Smooth muscle cell (in vitro differentiated cells): ENCODE results near the gene AFF3. TPM values are rescaled to one million over a fixed set of nuclear protein-coding genes. Genes with fewer than 3 reads are reported as not detected.
A peak's percentile ranks its signal among the peaks of the same experiment; 100 is the strongest.
"Not testable (repeated sequence)": the region's sequence is repeated elsewhere in the genome, so short reads cannot be mapped to it uniquely, and the experiment has no call there.

Experiments
- DNase-seq: peaks from one replicate; lab custom pipeline; 2025; ENCODE audit not compliant: unreplicated experiment; lab: John Stamatoyannopoulos, UW
- H2AFZ ChIP-seq: fragments of 200-600 bp; sonication (generic); 2 replicates; pipeline ENCODE4 v1.6.0; 2016; ENCODE audit warnings: antibody characterized with exemption, low read depth, mild to moderate bottlenecking
- H3F3A ChIP-seq: fragments of 200-600 bp; sonication (generic); 2 replicates; pipeline ENCODE4 v1.6.0; 2017; ENCODE audit warnings: antibody characterized with exemption, low read depth
- H3K27ac ChIP-seq: fragments of 200-600 bp; sonication (generic); 2 replicates; pipeline ENCODE4 v1.5.1; 2016; ENCODE audit warnings: low read depth, mild to moderate bottlenecking
- H3K27me3 ChIP-seq: fragments of 200-600 bp; sonication (generic); 2 replicates; pipeline ENCODE4 v1.6.1; 2016; ENCODE audit warnings: low read depth, mild to moderate bottlenecking
- H3K36me3 ChIP-seq: fragments of 200-600 bp; sonication (generic); 2 replicates; pipeline ENCODE4 v1.5.1; 2016; ENCODE audit warnings: low read depth
- H3K4me1 ChIP-seq: fragments of 200-600 bp; sonication (generic); 2 replicates; pipeline ENCODE4 v1.5.1; 2016; ENCODE audit warnings: low read depth
- H3K4me2 ChIP-seq: fragments of 200-600 bp; sonication (generic); 2 replicates; pipeline ENCODE4 v1.6.0; 2016; ENCODE audit warnings: mild to moderate bottlenecking
- H3K4me3 ChIP-seq: fragments of 200-600 bp; sonication (generic); 2 replicates; pipeline ENCODE4 v1.5.1; 2016; ENCODE audit warnings: mild to moderate bottlenecking
- H3K79me2 ChIP-seq: fragments of 200-600 bp; sonication (generic); 2 replicates; pipeline ENCODE4 v1.6.0; 2016; ENCODE audit warnings: low read depth, mild to moderate bottlenecking
- H3K9ac ChIP-seq: fragments of 200-600 bp; sonication (generic); 2 replicates; pipeline ENCODE4 v1.6.0; 2016; ENCODE audit warnings: low read depth
- H3K9me3 ChIP-seq: fragments of 200-600 bp; sonication (generic); replicated peaks from 2 replicates; pipeline ENCODE4 v1.5.1; 2016; ENCODE audit warnings: low read depth
- H4K20me1 ChIP-seq: fragments of 200-600 bp; sonication (generic); 2 replicates; pipeline ENCODE4 v1.6.0; 2016; ENCODE audit warnings: low read depth
- WGBS: methylation state at CpG from one replicate; pipeline ENCODE4 v1.1.7; 2016; ENCODE audit warnings: low lambda C conversion rate; 5-methylcytosine and 5-hydroxymethylcytosine counted together
- polyA plus RNA-seq: library from polyadenylated mRNA; unstranded; fragments of >200 nt; fragmentation: Nextera tagmentation; extraction: Ambion mirVana; gene quantifications from 2 replicates; pipeline ENCODE4 v1.2.1, GENCODE V29; 2016
- total RNA-seq: library from RNA; depleted of rRNA; stranded (reverse); fragments of >200 nt; gene quantifications from 2 replicates; pipeline ENCODE4 v1.2.3, GENCODE V29; 2014
- TF ChIP-seq, protein P1 (sequence below): fragments of 200-600 bp; sonication (generic); IDR thresholded peaks from 2 replicates; pipeline ENCODE4 v1.5.1; 2017; ENCODE audit warnings: borderline replicate concordance, mild to moderate bottlenecking, antibody characterized with exemption; ENCODE audit not compliant: insufficient read depth, poor library complexity, severe bottlenecking

Gene AFF3
- total and polyA plus RNA-seq, 2 experiments from 2014 or later, result 0.27 to 0.39 TPM

DNA sequence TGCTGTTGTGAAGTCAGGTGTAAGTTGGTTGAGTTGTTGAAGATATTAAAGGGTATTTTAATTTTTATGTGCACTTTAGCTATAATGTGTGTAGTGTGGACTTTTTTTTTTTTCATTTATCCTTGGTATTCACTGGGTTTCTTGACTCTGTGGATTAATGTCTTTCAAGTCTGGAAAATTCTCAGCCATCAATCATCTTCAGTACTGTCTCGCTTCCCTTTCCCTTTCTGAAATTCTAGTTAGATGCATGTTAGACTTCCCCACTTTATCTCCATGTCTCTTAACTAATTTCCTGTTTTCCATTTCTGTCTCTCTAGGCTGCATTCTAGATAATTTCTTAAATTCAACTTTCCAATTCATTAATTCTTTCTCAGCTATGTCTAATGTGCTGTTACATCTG is 404.9 kb downstream of the AFF3 start:
- no peak overlapping the region for H3K4me3 ChIP-seq
- DNase-seq, result no peak
- no peaks in the 10 kb centered on the region for H3K79me2 ChIP-seq
- no peaks in the 10 kb centered on the region for H4K20me1 ChIP-seq
- no peaks in the 10 kb centered on the region for H3K4me1 ChIP-seq
- no peaks in the 10 kb centered on the region for H3F3A ChIP-seq
- no peaks in the 10 kb centered on the region for H3K9me3 ChIP-seq
- no peak overlapping the region for H3K4me2 ChIP-seq
- no peak overlapping the region for H2AFZ ChIP-seq
- H3K36me3 ChIP-seq, result no peaks in the 10 kb centered on the region
- TF ChIP-seq, protein P1, sequence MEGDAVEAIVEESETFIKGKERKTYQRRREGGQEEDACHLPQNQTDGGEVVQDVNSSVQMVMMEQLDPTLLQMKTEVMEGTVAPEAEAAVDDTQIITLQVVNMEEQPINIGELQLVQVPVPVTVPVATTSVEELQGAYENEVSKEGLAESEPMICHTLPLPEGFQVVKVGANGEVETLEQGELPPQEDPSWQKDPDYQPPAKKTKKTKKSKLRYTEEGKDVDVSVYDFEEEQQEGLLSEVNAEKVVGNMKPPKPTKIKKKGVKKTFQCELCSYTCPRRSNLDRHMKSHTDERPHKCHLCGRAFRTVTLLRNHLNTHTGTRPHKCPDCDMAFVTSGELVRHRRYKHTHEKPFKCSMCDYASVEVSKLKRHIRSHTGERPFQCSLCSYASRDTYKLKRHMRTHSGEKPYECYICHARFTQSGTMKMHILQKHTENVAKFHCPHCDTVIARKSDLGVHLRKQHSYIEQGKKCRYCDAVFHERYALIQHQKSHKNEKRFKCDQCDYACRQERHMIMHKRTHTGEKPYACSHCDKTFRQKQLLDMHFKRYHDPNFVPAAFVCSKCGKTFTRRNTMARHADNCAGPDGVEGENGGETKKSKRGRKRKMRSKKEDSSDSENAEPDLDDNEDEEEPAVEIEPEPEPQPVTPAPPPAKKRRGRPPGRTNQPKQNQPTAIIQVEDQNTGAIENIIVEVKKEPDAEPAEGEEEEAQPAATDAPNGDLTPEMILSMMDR, result no peak
- no peaks in the 10 kb centered on the region for H3K27me3 ChIP-seq
- no peak overlapping the region for H3K27ac ChIP-seq
- WGBS, result 95% methylated on average over 1 of the region's 1 CpG
- no peak overlapping the region for H3K9ac ChIP-seq

DNA sequence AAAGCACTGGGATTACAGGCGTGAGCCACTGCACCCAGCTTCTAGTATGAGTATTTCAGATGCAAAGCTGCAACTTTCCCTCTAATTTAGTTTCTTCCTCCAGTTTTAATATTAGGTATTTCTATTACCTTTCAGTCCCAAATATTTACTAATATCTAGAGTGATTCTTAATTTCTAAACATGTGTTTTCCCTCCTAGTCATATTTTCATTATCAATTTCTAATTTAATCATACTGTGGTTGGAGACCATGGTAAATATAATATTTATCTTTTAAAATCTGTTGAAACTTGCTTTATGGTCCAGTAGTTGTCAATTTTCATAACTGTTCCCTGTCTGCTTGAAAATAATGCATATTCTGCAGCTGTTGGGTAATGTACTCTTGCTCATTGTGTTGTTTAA is 406.6 kb downstream of the AFF3 start:
- no peak overlapping the region for H3K4me3 ChIP-seq
- peak overlapping the region; percentile 70 for H3K4me2 ChIP-seq
- 4% methylated on average over 1 of the region's 1 CpG for WGBS
- H3K79me2 ChIP-seq, result no peaks in the 10 kb centered on the region
- H3K27me3 ChIP-seq, result no peaks in the 10 kb centered on the region
- H3F3A ChIP-seq, result no peaks in the 10 kb centered on the region
- DNase-seq, result no peak
- TF ChIP-seq, protein P1, result no peak
- H3K9me3 ChIP-seq, result no peaks in the 10 kb centered on the region
- no peaks in the 10 kb centered on the region for H3K4me1 ChIP-seq
- H2AFZ ChIP-seq, result no peak overlapping the region
- H3K9ac ChIP-seq, result no peak overlapping the region
- H3K36me3 ChIP-seq, result no peaks in the 10 kb centered on the region
- no peaks in the 10 kb centered on the region for H4K20me1 ChIP-seq
- H3K27ac ChIP-seq, result no peak overlapping the region

DNA sequence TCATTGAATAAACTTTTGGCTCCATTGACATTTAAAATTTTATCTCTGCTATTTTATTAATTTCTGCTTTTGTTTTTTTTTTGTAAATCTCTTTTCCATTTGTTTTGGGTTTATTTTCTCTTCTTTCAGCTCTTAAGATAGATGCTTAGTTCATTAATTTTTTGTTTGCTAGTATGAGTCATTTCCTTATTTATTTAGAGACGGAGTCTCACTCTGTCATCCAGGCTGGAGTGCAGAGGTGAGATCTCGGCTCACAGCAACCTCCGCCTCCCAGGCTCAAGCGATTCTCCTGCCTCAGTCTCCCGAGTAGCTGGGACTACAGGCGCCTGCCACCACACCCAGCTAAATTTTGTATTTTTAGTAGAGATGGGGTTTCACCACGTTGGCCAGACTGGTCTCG is 407.1 kb downstream of the AFF3 start:
- H3K9me3 ChIP-seq, H4K20me1 ChIP-seq, DNase-seq, H3K27ac ChIP-seq, H3K4me1 ChIP-seq, H2AFZ ChIP-seq, H3K36me3 ChIP-seq, H3K27me3 ChIP-seq, H3K79me2 ChIP-seq, H3K4me3 ChIP-seq, H3K9ac ChIP-seq, H3F3A ChIP-seq: not testable (repeated sequence)
- 49% methylated on average over 8 of the region's 8 CpGs for WGBS
- peak overlapping the region; percentile 70 for H3K4me2 ChIP-seq

DNA sequence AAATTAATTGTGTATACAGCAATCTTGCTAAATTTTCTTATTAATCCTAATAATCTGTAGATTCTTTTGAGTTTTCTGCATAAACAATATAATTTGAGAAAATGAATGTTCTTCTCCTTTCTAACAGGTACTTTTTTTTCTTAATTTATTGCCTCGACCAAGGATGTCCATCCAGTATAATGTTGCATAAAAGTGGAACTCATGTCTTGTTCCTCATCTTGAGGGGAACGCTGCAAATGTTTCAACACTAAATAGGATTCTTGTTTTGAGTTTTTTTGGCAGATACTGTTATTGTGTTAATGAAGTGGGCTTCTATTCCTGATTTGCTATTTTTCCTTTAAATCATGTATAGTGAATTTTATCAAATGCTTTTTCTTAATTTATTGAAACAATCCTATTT is 408.2 kb downstream of the AFF3 start:
- Histone ChIP-seq H2AFZ (no peak overlapping the region), H4K20me1 (no peaks in the 10 kb centered on the region), H3F3A (no peaks in the 10 kb centered on the region), H3K4me1 (no peaks in the 10 kb centered on the region), H3K27me3 (no peaks in the 10 kb centered on the region), H3K9me3 (no peaks in the 10 kb centered on the region), H3K79me2 (no peaks in the 10 kb centered on the region), H3K9ac (no peak overlapping the region), H3K4me3 (no peak overlapping the region), H3K36me3 (no peaks in the 10 kb centered on the region), H3K27ac (no peak overlapping the region), H3K4me2 (no peak overlapping the region)
- 87% methylated on average over 2 of the region's 2 CpGs for WGBS
- TF ChIP-seq, protein P1, result no peak
- DNase-seq, result no peak
